HG03025 (cell line): ENCODE measurements around the gene SLC31A1.
"Not testable (repeated sequence)": the region's sequence is repeated elsewhere in the genome, so short reads cannot be mapped to it uniquely, and the experiment has no call there.

Experiments used
- ATAC-seq: cut with Tn5 transposase; IDR thresholded peaks from one replicate; pipeline ENCODE4 v1.9.1; 2021; ENCODE audit warnings: mild to moderate bottlenecking, moderate library complexity; ENCODE audit not compliant: unreplicated experiment, low FRiP score

The SLC31A1 gene

DNA sequence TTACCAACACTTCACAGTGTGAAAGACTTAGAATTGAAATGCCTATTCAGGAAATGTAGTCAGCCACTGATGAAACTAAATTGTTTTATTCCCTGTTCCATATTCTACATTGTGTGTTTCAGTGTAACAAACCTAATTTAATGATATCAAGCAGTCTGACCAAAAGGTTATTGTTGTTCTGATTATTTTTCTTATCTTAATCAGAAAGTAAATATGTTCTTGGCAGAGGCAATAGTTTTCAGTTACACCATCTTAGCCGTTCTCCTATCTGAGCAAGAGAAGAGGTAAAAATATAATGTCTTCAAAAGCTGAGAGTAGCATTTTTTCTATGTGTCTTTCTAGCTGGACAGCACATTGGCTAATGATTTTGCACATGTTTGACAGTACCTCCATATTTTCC is 36.9 kb downstream of the SLC31A1 start:
- no peak for ATAC-seq

DNA sequence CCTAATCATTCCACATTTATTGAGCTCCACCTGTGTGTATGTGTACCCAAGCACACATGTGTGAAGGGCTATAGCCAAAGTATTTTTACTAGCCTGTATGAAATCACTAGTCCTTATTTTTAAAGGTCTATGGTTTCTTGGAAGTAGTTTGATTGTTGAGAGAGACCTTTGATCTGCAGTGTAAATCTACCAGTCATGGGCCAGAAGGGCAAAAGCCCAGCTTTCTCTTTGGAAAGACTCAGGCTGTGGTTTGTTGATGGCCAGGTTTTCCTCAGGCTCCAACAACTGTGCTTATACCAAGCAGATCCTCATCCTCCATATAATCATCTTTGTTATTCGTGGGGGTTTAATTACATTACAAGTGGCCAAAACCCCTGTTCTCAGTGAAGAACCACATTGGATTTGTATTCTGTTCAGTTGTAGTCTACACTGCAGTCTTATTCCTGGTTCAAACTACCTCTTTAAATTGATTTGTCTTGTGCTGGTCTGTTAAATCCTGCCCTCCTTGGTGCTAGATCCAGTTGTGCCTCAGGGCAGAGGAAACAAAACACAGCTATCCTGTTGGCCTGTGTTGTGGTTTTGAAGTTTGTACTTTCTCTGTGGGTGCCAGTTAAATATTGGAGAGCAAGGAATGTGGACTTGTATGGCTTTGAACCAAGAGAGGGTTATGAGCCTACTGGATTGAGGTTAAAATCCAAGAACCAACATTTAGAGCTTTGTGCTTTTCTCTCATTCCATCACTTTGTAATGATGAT is 40.8 kb downstream of the SLC31A1 start:
- no peak for ATAC-seq

- ATAC-seq = no peak
Measured at GRCh38 chr9:113266174-113266573, 44.8 kb downstream of the SLC31A1 start.

- no peak for ATAC-seq
Measured at GRCh38 chr9:113267911-113268566, 46.7 kb downstream of the SLC31A1 start.

DNA sequence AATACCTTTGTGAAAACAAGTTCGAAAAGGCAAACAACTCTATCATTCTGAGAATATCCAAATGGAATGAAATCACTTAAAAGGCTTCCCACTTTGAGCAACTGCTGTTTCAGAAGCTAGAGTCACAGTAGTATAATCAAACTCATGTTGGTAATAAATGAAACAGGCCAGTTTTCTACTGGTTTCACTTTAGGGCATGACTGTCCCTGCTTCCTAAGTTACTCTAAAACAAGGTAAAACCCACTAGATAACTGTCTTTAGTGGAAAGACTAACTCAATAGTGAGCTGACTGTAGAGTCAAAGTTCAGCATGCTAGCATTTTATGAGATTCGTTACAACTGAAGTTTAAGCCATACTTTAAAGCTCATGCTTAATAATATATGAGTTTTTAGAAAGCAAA is 48.0 kb downstream of the SLC31A1 start:
- ATAC-seq = no peak

GRCh38 chr9:113269871-113270270 is 48.5 kb downstream of the SLC31A1 start:
- no peak for ATAC-seq

- no peak for ATAC-seq
Measured at GRCh38 chr9:113274474-113275156, 53.3 kb downstream of the SLC31A1 start.

DNA sequence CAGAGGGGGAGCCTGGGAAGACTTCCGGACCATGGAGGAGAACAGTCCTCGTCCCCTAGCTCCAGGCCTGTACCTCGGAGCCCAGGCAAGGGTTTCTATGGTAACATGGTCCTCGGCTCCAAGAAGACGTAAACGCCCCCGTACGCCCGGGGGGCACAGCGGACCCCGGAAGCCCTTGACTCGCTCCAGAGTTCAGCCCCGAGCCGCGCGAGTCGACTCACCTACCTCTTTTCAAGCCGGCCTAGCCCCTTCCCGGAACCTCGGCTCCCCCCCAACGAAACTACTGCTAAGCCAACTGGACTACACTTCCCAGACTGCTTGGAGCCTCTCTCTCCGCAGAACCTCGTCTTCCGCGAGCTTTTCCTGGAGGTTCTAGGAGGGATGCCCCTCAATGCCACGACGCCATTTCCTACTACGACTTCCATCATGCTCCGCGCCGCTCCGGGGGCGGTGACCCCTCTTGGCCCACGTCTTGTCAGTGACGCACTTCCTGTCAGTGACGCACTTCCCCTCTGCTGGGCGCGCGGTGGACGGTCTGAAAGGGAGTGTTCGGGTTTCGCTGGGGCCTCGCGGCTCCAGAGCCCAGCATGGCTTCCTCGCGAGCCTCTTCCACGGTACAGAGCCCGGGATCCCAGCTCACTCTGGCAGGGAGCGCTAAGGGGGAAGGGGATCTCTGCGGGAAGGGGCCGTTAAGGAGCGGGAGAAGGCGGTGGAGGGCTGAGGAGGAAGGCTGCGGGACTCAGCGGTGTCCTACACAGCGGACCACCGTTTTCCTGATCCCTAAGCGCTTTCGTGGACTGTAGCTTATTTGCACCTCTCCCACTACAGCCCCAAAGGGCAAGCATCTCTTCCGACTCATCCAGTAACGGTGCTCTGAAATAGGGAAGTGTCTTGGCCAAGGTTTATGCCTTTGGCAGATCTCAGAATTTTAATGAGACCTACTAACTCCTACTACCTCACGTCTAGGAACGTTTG is 54.1 kb downstream of the SLC31A1 start, which contains the start of the genes CDC26 and PRPF4:
Gene CDC26 (minus strand): TSS at position 416 of the 975 bp plus-strand sequence. CDS start 3,065 bp downstream, outside the sequence.
Gene PRPF4 (plus strand): TSS at position 502 of the 975 bp plus-strand sequence. CDS start 86 bp downstream, at position 588.
- peak; percentile 98 for ATAC-seq

GRCh38 chr9:113278840-113279239 is 57.5 kb downstream of the SLC31A1 start:
- ATAC-seq = no peak

- ATAC-seq = no peak
Measured at GRCh38 chr9:113281356-113281755, 60.0 kb downstream of the SLC31A1 start.

- ATAC-seq = no peak
Measured at GRCh38 chr9:113289091-113289490, 67.7 kb downstream of the SLC31A1 start.

DNA sequence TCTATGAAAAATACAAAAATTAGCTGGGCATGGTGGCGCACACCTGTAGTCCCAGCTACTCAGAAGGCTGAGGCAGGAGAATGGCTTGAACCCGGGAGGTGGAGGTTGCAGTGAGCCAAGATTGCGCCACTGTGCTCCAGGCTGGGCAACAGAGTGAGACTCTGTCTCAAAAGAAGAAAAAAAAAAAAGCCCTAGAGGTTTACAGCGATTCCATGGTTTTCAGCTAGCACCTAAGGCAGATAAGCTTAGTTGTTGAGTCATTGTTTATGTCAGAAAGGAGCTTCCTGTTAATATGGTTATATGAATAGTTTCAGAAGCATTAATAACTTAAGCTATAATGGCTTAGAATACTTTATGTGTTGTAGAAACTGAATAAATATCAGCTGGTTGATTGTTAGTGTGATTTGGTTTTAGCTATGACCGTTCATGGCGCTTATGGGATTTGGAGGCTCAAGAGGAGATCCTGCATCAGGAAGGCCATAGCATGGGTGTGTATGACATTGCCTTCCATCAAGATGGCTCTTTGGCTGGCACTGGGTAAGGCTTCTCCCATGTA is 68.8 kb downstream of the SLC31A1 start:
- no peak for ATAC-seq

DNA sequence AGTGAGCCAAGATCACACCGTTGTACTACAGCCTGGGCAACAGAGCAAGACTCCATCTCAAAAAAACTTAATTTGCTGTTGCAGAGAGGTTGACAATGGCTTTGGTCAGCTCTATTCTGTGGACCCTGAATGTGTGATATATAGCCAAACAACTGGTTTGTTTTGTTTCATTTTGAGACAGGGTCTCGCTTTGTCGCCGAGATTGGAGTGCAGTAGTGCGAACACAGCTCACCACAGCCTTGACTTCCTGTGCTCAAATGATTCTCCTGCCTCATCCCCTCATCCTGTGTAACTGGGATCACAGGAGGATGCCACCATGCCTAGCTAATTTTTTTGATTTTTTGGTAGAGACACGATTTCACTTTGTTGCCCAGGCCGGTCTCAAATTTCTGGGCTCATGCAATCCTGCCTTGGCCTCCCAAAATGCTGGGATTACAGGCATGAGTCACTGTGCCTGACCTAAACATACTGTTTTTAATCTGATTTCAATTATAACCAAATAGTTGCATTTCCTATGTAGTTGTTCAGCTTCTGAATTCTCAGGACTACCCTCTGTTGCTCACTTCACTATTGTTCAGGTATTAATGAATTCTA is 72.0 kb downstream of the SLC31A1 start:
- no peak for ATAC-seq

DNA sequence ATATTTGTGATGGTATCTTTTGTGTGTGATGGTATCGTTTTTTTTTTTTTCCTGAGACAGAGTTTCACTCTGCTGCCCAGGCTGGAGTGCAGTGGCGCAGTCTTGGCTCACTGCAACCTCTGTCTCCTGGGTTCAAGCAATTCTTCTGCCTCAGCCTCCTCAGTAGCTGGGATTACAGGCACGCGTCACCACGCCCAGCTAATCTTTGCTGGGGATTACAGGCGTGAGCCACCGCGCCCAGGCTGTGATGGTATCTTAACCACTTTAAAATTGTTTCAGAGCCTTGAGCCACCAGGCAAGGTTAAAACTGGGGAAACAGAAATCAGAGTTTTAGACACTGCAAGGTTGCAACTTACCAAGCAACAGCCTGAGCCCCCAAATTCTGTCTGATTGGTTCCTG is 74.9 kb downstream of the SLC31A1 start:
- not testable (repeated sequence) for ATAC-seq

- ATAC-seq = no peak
Measured at GRCh38 chr9:113296796-113297558, 75.6 kb downstream of the SLC31A1 start.

DNA sequence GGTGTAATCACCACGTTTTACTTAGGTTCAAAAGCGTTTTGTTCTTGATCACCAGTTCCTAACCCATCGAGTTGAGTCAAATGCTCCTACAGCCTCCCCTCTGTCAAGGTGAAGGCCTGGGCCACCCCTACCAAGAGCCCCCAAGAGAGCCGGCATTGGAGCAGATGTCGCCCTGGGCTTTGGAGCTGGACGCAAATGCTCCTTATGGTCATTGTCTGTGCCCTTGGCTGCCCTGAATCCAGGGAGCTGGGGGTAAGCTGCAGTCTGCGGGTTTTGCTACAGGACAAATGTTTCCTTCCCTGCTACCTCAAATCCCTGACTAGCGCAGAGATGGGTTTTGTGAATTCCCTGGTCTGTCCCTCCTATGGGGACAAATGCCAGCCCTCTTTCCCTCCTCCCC is 77.0 kb downstream of the SLC31A1 start:
- no peak for ATAC-seq

DNA sequence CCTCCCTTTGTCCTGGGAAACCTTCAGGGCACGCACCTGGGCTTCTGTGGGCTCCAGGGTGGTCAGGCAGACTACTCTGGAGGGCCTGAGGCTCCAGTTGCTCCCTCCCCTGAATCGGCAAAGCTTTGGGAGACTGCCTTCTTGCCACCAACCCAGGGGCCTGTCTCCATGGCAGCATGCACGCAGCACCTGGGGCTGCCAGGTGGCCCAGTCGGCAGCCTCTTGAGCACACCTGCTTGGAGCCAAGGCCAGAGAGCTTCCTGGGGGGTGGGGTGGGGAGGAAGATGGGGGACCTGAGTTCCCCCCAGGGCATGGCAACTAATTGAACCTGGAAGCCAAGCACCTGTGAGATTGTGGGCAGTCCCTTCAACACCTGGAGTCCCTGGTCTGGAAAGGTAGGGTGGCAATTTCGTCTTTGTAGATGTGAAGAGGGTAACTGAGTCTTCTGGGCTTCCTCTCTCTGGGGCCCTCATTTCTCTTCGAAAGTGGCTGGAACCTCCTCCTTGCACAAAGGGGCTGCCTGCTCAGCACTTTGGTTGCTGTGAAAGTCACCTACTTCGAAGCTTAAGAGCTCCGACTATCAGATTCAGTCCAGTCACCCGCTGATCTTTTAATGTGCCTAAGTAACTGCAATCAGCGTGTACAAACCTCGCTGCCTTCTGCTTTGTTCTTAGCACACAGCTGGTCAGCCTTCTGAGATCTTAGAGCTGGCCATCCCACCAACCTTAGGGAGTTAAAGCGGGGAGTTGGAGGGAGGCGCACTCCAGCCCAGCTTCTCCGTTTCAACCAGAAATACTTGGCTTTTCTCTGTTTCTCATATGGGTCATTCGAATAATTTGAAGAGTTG is 77.8 kb downstream of the SLC31A1 start:
- ATAC-seq = no peak

GRCh38 chr9:113299800-113300292 is 78.5 kb downstream of the SLC31A1 start:
- ATAC-seq = no peak
